Ovary (tissue), 9 donors: ENCODE results near the gene PEX6. TPM values are rescaled to one million over a fixed set of nuclear protein-coding genes. Genes with fewer than 3 reads are reported as not detected.

Experiments
- DNase-seq, 5 donors: peaks; one replicate each; pipeline ENCODE4 v3.0.0-alpha.2; 2019 to 2020
- H3K27ac ChIP-seq, 2 donors: fragments of 200-600 bp; one replicate each; pipeline versions ENCODE4 v1.5.1 to v1.8.0; 2019 to 2022
- H3K27me3 ChIP-seq: fragments of 200-600 bp; one replicate; pipeline ENCODE4 v1.8.0; 2022
- H3K36me3 ChIP-seq: fragments of 200-600 bp; sonication (generic); one replicate; pipeline ENCODE4 v1.5.1; 2019
- H3K4me1 ChIP-seq: one replicate; pipeline ENCODE4 v1.8.1; 2013; ENCODE audit warnings: mild to moderate bottlenecking, moderate library complexity; ENCODE audit not compliant: insufficient read depth
- H3K4me3 ChIP-seq: fragments of 200-600 bp; sonication (generic); one replicate; pipeline ENCODE4 v1.5.1; 2017
- H3K9me3 ChIP-seq, 2 donors: fragments of 200-600 bp in 1 of 2; sonication (generic) in 1 of 2; one replicate each; pipeline versions ENCODE4 v1.5.1 to v1.8.1; 2013 to 2019; ENCODE audit warnings: mild to moderate bottlenecking in 1 of 2, moderate library complexity in 1 of 2
- EP300 ChIP-seq: sonication (generic); formaldehyde crosslinking; IDR thresholded peaks from one replicate; pipeline ENCODE4 v1.6.1; 2017; ENCODE audit warnings: antibody characterized with exemption
- POLR2A ChIP-seq: fragments of 450-650 bp; IDR thresholded peaks from one replicate; pipeline ENCODE4 v1.6.1; 2017; ENCODE audit warnings: antibody characterized with exemption, mild to moderate bottlenecking, moderate library complexity
- WGBS, 3 donors: extraction: QIAGEN DNeasy Blood & Tissue Kit in 1 of 3; methylation state at CpG; one replicate each; pipeline versions ENCODE4 v1.1.5 to v1.1.7; 2013 to 2017; 5-methylcytosine and 5-hydroxymethylcytosine counted together
- intact Hi-C, 4 donors: fragments of 100-400 bp; cut with DNase I; formaldehyde crosslinking; loops; one replicate each; pipeline versions ENCODE4 v1.11.0 to v1.15.1; 2022 to 2023
- polyA plus RNA-seq, 2 donors: library from polyadenylated mRNA; stranded (reverse); fragments of 200-250 nt in 1 of 2; fragments of 350-450 nt in 1 of 2; fragmentation: Illumina TruSeq in 1 of 2; extraction: RNeasy Lipid Tissue Mini Kit (QIAGEN cat#74804) in 1 of 2; gene quantifications; one replicate each; pipeline ENCODE4 v1.2.3, GENCODE V29; 2013 to 2014
- total RNA-seq, 7 donors: library from RNA; depleted of rRNA in 2 of 7; stranded (reverse); fragments of >200 nt in 2 of 7; fragmentation: NEBNext Ultra II Directional in 3 of 7; extraction: Animal tissue kit (Norgen Biotek cat#: 25700) in 3 of 7; gene quantifications; one replicate each; pipeline versions ENCODE4 v1.1.0 to v1.2.4, GENCODE V29; 2016 to 2023
- TF ChIP-seq, protein P1 (sequence below), 3 donors: fragments of 450-650 bp in 2 of 3; fragments of 200-600 bp in 1 of 3; IDR thresholded peaks; one replicate each; pipeline versions ENCODE4 v1.5.1 to v1.8.0; 2016 to 2022; ENCODE audit warnings: antibody characterized with exemption in 3 of 3, mild to moderate bottlenecking in 1 of 3
- donor health status: DM: no; HTN: no; CAD: no; lungs with moderate emphysema.
- donor health status: DM: no; HTN: no; CAD: no.
- donor health status: Bipolar disorder and iron deficiency.
- donor health status: DM: yes; HTN: yes; CAD: no.
- donor health status: DM: no; HTN: no; CAD: no.
- donor health status: DM: yes; HTN: yes; CAD: no.

The PEX6 gene
- total and polyA plus RNA-seq, 9 donors = 8.8 to 41.0 (median 29.8) TPM

DNA sequence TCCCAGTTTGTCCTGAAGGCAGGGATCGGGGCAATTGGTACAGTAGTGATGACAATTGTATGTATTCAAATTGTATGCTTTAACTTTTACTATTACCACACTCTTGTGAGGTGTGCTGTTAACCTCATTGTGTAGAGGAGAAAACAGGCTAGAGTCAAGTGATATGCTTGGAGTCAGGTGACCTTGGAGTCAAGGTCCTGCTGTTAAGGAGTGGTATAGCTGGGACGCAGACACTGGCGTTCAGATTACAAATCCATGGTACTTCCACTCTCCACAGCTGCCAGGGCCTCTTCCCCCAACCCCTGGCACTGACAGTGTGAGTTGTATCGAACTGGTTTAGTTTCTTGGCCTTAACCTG lies 39.2 kb downstream of the PEX6 start:
- intact Hi-C loops = no loop called here

DNA sequence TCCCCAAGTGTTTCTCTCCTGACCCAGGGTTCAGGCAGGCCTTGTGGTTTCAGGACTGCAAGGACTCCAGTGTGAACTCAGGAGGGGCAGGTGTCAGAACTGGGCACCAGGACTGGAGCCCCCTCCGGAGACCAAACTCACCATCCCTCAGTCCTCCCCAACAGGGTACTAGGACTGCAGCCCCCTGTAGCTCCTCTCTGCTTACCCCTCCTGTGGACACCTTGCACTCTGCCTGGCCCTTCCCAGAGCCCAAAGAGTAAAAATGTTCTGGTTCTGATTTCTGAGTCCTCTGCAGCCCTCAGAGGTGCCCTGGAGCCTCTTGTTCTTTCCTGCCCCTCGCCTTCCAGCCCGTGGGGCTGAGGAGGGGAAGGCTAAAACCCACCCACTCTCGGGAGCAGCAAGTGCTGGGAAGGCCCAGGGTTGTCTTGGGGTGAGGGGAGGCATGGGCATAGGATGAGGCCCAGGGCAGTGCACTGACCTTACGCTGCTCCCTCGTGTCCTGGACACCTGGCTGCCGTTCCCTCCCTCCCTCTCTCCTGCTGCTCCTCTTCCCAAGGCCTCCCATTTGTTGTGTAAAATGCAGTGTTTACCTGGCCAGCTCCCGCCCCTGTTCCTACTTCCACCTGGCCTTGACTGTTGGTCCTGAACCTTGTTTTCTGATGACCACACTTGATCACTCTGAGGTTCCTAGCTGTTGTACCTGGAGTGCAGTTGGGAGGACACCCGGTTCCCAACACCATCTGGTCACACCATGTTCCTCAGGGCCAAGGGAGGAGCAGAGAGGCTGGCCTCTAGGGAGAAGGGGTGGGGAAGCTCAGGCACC lies 39.8 kb downstream of the PEX6 start:
- no peak for TF ChIP-seq POLR2A
- no peak for TF ChIP-seq EP300
- TF ChIP-seq, protein P1, sequence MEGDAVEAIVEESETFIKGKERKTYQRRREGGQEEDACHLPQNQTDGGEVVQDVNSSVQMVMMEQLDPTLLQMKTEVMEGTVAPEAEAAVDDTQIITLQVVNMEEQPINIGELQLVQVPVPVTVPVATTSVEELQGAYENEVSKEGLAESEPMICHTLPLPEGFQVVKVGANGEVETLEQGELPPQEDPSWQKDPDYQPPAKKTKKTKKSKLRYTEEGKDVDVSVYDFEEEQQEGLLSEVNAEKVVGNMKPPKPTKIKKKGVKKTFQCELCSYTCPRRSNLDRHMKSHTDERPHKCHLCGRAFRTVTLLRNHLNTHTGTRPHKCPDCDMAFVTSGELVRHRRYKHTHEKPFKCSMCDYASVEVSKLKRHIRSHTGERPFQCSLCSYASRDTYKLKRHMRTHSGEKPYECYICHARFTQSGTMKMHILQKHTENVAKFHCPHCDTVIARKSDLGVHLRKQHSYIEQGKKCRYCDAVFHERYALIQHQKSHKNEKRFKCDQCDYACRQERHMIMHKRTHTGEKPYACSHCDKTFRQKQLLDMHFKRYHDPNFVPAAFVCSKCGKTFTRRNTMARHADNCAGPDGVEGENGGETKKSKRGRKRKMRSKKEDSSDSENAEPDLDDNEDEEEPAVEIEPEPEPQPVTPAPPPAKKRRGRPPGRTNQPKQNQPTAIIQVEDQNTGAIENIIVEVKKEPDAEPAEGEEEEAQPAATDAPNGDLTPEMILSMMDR (IDR thresholded peaks at IDR 0.05) = no peak
- WGBS, 3 donors = 55 to 67% (median 64%) methylated on average over 9 of the region's 9 CpGs
- Histone ChIP-seq H3K27me3 (no peaks in the 10 kb centered on the region), H3K36me3 (no peaks in the 10 kb centered on the region), H3K4me1 (no peaks in the 10 kb centered on the region), H3K9me3 (no peaks in the 10 kb centered on the region), H3K27ac (no peak overlapping the region), H3K4me3 (no peak overlapping the region)
- intact Hi-C loops = no loop called here
- DNase-seq = no peak

More for the DNA sequence above, 39.2 kb downstream of the PEX6 start:
- H3K4me3 ChIP-seq = no peak overlapping the region
- TF ChIP-seq, protein P1 (IDR thresholded peaks at IDR 0.05) = no peak
- TF ChIP-seq EP300 (no peak), POLR2A (no peak)
- H3K9me3 ChIP-seq = no peaks in the 10 kb centered on the region
- DNase-seq = no peak
- no peak overlapping the region for H3K27ac ChIP-seq
- no peaks in the 10 kb centered on the region for H3K36me3 ChIP-seq
- H3K4me1 ChIP-seq = no peaks in the 10 kb centered on the region
- H3K27me3 ChIP-seq = no peaks in the 10 kb centered on the region
- WGBS, 3 donors = 31 to 52% (median 34%) methylated on average over 4 of the region's 4 CpGs

DNA sequence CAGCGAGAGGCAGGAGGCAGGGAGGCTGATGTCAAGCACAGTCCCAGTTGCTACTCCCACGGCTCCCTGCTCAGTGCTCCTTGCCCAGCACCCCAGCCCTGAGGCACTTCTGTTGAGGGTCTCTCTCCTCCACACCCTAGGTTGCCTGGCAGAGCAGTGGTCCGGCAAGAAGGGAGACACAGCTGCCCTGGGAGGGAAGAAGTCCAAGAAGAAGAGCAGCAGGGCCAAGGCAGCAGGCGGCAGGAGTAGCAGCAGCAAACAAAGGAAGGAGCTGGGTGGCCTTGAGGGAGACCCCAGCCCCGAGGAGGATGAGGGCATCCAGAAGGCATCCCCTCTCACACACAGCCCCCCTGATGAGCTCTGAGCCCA lies 40.6 kb downstream of the PEX6 start:
- TF ChIP-seq, protein P1 (IDR thresholded peaks at IDR 0.05) = no peak
- TF ChIP-seq POLR2A (no peak), EP300 (no peak)
- intact Hi-C loops = no loop called here
- no peaks in the 10 kb centered on the region for H3K9me3 ChIP-seq
- no peaks in the 10 kb centered on the region for H3K27me3 ChIP-seq
- no peaks in the 10 kb centered on the region for H3K36me3 ChIP-seq
- 64 to 85% (median 72%) methylated on average over 4 to 5 of the region's 5 CpGs for WGBS, 3 donors
- no peak overlapping the region for H3K27ac ChIP-seq
- no peaks in the 10 kb centered on the region for H3K4me1 ChIP-seq
- DNase-seq = no peak
- H3K4me3 ChIP-seq = no peak overlapping the region

DNA sequence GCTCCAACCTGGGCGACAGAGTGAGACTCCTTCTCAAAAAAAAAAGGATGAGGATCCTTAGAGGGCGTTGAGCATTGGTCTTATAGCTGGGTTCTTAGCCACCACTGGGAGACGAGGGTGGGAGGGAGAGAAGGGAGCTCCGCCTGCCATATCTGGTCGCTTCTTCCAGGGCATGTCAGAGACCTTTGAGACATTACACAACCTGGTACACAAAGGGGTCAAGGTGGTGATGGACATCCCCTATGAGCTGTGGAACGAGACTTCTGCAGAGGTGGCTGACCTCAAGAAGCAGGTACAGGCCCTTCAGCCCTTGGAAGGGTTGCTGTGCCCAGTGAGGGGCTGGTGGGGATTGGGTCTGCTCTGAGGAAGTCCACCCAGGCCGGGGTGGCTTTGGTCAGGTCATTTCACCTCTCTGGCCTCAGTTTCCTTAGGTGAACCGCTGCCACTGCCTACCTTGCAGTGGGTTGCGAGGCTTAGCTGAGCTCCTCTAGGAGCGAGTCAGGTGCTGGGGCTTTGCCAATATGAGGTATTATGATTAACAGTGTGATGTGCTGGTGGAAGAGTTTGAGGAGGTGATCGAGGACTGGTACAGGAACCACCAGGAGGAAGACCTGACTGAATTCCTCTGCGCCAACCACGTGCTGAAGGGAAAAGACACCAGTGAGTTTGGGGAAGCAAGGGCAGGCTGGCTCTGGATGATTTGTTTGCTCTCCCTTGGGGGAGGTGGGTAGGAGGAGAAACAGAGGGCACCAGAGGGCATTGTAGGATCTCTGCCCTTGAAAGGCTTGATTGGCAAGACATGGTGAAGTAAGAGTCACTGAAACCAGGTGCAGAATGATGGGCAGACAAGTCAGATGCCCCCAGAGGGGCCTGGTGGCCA lies 41.2 kb downstream of the PEX6 start:
- H3K4me3 ChIP-seq = no peak overlapping the region
- H3K27me3 ChIP-seq = no peaks in the 10 kb centered on the region
- intact Hi-C loops = no loop called here
- no peak for DNase-seq
- WGBS, 3 donors = 89 to 92% (median 90%) methylated on average over 13 of the region's 13 CpGs
- H3K9me3 ChIP-seq = no peaks in the 10 kb centered on the region
- no peaks in the 10 kb centered on the region for H3K36me3 ChIP-seq
- TF ChIP-seq EP300 (no peak), POLR2A (no peak)
- TF ChIP-seq, protein P1 (IDR thresholded peaks at IDR 0.05) = no peak
- H3K27ac ChIP-seq = no peak overlapping the region
- H3K4me1 ChIP-seq = no peaks in the 10 kb centered on the region
